Activated CD4-positive, alpha-beta T cell treated with anti-CD3 and anti-CD28 coated beads for 1 hour (primary cell): ENCODE results near the gene KIAA0930.
A peak's percentile ranks its signal among the peaks of the same experiment; 100 is the strongest.
"Not testable (repeated sequence)": the region's sequence is repeated elsewhere in the genome, so short reads cannot be mapped to it uniquely, and the experiment has no call there.

Experiments used
- DNase-seq: peaks from one replicate; pipeline ENCODE4 v3.0.0-alpha.2; 2020

Gene KIAA0930

DNA sequence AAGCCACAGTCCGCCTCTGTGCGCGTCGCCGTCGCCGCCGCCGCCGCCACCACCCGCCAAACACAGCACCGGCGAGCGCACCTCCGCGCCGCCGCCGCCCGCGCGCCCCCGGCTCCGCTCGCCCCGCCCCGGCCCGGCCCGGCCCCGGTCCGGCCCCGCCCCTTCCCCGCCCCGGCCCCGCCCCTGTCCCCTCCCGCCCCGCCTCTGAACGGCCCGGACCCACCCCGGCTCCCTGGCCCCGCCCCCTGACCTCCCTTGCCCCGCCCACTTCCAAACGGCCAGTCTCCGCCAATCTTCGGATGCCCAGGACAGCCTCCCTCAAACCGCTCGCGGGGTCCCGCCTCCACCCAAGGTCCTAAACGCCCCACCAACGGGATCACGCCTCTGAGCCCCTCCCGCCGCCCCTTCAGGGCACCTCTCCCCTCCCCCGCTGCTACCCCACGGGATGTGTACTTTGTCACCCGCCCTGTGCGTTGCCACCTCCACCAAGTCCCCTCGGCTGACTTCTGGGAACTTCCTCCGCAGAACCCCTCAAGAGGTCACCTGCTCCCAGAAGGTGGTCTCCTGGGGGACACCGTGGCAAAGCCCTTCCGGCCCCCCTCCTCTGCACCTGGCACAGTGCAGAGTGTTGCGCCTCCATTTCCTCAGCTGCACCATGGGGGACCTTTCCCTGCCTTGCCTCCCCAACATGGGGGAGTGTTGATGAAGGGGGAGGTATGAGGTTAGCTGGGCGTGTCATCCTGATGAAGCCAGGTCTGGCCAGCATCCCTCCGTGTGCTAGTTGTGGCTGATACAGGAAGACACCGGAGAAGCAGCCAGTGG is at the start of gene KIAA0930:
KIAA0930 (minus strand) TSS at position 85 of the 822 bp plus-strand sequence. CDS start 191 bp downstream, outside the sequence.
- DNase-seq = peak; percentile 65

DNA sequence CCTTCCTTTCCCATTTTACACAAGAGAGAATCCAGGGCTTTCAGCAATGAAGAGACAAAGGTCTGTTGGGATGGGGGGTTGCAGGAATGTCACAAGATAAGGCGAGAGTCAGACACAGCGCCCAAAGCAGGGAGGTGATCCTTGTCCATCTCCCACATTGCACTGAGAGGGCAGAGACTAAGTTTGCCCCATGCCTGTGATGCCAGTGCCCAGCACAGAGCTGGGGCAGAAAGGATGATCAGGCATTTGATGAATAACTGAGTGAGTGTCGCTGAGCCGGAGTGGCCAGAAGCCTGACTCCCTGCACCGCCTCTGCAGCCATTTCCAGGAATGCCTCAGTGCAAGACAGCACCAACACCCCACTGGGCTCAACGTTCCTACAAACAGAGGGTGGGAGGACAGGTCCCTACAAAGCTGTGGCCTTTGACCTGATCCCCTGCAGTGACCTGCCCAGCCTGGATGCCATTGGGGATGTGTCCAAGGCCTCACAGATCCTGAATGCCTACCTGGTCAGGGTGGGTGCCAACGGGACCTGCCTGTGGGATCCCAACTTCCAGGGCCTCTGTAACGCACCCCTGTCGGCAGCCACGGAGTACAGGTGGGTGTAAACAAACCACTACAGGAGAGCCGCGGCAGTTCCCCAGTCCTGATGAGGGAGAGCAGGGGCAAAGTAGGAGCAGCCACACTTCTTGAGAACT is 46.3 kb upstream of the KIAA0930 start:
- no peak for DNase-seq

- no peak for DNase-seq
Measured at GRCh38 chr22:45285263-45286058, 44.8 kb upstream of the KIAA0930 start.

DNA sequence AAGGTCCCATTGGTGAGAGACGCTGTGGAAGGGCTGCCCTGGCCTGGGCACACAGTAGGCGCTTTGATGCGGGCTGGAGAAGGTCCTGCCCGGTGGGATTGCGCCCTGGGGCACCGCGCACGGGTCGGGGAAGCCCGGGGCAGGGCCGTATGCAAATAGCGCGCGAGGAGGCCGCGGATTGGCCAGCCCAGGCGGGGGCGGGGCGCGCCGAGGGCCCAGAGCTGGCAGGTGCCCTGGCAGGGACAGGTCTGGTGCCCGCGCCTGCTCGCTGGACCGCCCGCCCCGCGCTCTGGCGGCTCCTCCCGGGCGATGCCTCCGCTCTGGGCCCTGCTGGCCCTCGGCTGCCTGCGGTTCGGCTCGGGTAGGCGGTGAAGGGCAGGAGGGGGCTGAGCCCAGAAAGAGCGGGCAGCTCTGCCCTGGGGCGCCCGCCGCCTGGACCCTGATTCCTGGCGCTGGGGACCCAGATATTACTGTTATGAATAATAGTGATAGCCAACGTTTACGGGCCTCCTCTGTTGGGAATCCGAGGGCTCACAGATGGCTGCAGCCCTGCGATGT is 44.1 kb upstream of the KIAA0930 start, which contains the start of gene UPK3A:
UPK3A (plus strand) TSS at position 245 of the 558 bp plus-strand sequence; CDS start at position 310, 65 bp downstream.
- DNase-seq = peak; percentile 49

DNA sequence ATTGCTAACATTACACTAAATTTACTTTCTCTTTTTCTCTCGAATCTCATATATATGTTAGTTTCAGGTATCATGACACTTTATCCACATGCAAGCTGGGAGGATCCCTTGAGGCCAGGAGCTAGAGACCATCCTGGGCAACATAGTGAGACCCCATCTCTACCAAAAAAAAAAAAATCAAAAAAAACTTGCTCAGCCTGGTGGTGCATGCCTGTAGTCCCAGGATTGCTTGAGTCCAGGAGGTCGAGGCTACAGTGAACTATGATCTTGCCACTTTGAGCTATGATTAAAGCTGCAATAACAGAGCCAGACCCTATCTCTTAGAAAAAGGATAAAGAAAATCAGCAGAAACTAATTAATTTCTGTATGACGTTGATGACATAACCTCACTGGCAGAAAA is 40.3 kb upstream of the KIAA0930 start:
- no peak for DNase-seq

- no peak for DNase-seq
Measured at GRCh38 chr22:45280587-45280980, 39.9 kb upstream of the KIAA0930 start.

GRCh38 chr22:45278125-45278524 is 37.4 kb upstream of the KIAA0930 start:
- DNase-seq = no peak

DNA sequence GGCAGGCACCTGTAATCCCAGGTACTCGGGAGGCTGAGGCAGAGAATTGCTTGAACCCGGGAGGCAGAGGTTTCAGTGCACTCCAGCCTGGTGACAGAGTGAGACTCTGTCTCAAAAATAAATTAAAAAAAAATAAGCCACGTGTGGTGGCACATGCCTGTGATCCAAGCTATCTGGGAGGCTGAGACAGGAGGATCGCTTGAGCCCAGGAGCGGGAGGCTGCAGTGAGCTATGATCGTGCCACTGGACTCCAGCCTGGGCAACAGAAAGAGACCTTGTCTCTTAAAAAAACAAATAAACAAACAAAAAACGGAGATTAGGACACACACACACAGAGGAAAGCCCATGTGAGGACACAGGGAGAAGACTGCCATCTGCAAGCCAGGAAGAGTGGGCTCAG is 37.0 kb upstream of the KIAA0930 start:
- DNase-seq = not testable (repeated sequence)

DNA sequence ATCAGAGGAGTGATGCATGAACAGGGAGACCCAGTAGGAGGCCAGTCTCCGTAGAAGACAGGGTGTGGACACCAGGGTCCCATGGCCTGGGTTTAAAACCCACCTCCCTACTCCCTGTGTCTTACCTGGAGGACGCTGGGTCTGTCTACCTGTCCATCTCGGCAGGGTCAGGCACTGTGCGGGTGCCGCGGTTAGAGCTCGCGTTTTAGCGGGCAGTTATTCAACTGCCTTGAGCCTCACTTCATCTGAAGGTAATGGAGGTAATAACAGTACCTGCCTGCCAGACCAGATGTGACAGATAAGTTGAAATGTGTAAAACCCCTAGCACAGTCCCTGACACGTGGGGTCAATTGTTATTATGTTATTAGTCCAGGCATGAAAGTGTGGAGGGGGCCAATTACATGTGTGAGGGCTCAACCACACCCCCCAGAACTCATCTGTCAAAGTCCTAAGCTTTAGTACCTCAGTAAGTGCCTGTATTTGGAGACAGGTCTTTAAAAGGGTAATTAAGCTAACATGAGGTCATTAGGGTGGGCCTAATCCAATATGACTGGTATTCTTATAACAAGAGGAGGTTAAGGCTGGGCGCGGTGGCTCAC is 35.9 kb upstream of the KIAA0930 start:
- no peak for DNase-seq

GRCh38 chr22:45273452-45274075 is 32.9 kb upstream of the KIAA0930 start:
- no peak for DNase-seq

DNA sequence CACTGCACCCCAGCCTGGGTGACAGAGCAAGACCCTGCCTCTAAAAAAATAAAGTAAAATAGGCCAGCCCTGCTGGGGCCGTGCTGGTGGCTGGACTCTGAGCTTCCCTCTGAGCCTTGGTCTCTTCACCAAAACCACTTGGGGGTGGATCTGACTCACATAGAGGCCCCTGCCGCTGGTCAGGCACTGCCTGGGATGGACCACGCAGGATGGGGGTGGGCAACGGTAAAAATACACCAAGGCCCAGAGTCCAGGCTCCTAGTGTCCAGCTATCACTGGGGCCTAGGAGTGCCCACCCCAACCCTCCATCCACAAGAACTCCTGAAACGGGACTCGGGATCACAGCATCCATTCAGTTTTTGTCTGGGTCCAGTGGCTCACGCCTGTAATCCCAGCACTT is 31.8 kb upstream of the KIAA0930 start:
- no peak for DNase-seq

- no peak for DNase-seq
Measured at GRCh38 chr22:45271667-45272201, 31.0 kb upstream of the KIAA0930 start.

DNA sequence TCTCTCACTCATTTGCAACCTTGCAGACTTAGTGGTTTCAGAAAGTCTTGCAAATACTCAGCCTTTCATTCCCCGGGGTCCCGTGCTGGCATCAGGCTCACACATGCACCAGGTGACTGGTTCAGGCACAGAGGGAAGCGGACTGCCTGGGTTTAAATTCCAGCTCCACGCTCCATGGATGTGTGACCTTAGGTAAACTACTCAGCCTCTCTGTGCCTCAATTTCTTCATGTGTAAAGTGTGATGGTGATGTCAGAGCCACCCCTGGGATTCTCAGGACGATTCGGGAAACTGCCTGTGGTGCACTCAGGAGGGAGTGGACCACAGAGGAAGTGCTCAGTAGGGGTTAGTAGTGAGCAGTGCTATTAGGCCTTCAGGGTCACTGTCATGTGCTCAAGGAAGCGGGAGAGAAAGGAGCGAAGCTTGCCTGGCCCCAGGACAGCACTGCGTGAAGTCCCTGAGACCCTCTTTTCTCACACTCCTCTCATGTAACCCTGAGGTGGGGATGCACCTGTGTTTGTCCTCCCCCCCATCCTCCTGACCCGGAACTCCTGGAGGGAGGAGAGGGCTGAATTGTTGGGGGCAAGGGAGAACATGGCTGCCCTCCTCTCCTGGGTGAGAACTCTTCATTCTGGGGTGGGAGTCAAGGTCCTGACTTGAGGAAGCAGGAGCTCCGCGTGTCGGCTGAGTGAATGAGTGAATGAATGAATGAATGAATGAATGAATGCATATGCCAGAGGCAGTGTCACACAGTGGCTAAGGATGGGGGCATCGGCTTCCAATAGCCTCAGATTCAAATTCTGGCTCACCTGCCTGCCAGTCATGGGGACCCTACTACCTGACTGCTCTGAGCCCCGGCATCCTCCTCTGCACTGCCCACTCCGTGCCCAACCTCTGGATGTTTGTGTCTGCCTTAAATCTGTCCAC is 29.7 kb upstream of the KIAA0930 start:
- DNase-seq = no peak

GRCh38 chr22:45268958-45269844 is 28.5 kb upstream of the KIAA0930 start:
- DNase-seq = peak; percentile 89

GRCh38 chr22:45268167-45268957 is 27.7 kb upstream of the KIAA0930 start:
- DNase-seq = no peak

- no peak for DNase-seq
Measured at GRCh38 chr22:45265535-45265934, 24.8 kb upstream of the KIAA0930 start.

- no peak for DNase-seq
Measured at GRCh38 chr22:45263463-45264269, 23.0 kb upstream of the KIAA0930 start.
